ENCODE data around the gene PDIA5. TPM values are rescaled to one million over a fixed set of nuclear protein-coding genes. Genes with fewer than 3 reads are reported as not detected.

PDIA5 gene
- total RNA-seq, 4 donors from 2014 or later = 34.0 to 52.4 (median 44.6) TPM

DNA sequence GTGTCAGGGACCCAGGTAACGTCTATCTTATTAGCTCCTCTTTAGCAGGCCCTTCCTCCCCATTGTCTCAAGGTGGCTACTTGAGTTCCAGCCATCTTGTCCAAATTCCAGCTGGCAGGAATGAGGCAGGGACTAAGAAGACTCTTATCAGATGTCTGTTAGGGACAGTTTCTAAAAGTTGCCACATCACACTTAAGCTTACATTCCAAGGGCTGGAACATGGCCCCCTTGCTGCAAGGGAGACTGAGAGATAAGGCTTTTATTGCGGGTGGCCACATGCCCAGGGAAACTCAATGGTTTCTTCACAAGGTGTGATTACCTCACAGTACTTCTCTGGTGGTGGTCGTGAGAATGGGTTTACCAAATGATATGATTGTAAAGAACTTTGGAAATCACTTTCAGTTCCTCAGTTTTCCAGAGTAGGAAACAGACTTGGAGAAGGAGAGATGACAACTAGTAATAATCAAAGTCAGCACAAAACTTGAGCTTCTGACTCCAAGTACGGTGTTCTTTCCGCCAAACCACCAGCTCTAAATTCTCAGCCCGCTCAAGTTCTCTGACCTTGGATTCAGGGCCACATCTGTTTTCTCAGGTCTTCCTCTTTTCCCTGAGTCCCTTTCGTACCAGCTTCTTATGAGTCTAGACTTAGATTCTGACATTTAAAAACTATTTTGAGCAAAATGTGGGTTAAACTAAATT is 14.2 kb downstream of the PDIA5 start:
- peaks cover 84 to 96% of the 10 kb centered on the region in 2 donors for H3K4me1 ChIP-seq
- peak overlapping the region; percentile 5 to 69 (median 35) for H3K27ac ChIP-seq
- H3K4me3 ChIP-seq (replicated peaks in 1 of 3) = no peak overlapping the region
- DNase-seq = no peak
- intact Hi-C loops (cut with DNase I) = no loop called here
- H3K9me3 ChIP-seq = no peaks in the 10 kb centered on the region
- WGBS, 2 donors = 74 to 75% methylated on average over 7 of the region's 7 CpGs
- H3K27me3 ChIP-seq = no peaks in the 10 kb centered on the region
- TF ChIP-seq, protein P1, sequence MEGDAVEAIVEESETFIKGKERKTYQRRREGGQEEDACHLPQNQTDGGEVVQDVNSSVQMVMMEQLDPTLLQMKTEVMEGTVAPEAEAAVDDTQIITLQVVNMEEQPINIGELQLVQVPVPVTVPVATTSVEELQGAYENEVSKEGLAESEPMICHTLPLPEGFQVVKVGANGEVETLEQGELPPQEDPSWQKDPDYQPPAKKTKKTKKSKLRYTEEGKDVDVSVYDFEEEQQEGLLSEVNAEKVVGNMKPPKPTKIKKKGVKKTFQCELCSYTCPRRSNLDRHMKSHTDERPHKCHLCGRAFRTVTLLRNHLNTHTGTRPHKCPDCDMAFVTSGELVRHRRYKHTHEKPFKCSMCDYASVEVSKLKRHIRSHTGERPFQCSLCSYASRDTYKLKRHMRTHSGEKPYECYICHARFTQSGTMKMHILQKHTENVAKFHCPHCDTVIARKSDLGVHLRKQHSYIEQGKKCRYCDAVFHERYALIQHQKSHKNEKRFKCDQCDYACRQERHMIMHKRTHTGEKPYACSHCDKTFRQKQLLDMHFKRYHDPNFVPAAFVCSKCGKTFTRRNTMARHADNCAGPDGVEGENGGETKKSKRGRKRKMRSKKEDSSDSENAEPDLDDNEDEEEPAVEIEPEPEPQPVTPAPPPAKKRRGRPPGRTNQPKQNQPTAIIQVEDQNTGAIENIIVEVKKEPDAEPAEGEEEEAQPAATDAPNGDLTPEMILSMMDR (IDR thresholded peaks at IDR 0.05) = no peak
- no peak for TF ChIP-seq POLR2A (IDR thresholded peaks at IDR 0.05)
- H3K36me3 ChIP-seq = no peaks in the 10 kb centered on the region

DNA sequence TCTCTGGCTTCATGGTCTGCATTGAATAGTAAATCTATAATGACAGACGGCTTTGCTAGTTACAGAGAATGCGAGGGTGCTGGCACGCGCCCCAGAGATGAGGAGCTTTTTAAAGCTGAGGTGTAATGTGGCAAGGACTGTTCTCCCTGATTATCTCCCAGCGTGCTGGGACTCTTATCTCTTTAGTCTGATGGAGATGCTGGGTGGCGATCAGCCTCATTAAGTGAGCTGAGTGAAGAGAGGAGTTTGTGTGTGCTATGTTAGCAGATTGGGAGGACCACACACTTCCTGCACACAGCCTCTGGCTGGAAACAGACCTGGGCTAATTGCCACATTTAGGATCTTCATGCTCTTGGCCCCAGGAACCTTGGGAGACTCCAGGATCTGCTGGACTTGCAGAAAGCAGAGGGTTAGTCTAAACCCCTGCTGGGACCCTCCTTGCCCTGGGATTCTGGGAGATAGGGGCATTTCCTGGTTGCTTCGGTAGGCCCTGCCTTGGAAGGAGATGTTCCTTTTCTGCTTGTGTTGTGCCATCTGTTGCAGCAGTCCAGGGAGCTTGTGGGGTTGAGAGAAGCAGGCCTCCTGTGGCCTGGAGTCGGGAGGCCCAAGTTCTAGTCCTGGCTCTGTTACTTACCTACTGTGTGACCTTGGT is 15.0 kb downstream of the PDIA5 start:
- Histone ChIP-seq H3K36me3 (no peaks in the 10 kb centered on the region), H3K27ac (peak overlapping the region; percentile 24 to 69 (median 69)), H3K27me3 (no peaks in the 10 kb centered on the region), H3K9me3 (no peaks in the 10 kb centered on the region), H3K4me1 (peaks cover 81 to 95% of the 10 kb centered on the region in 2 donors), H3K4me3 (replicated peaks in 1 of 3) (no peak overlapping the region)
- 69 to 81% methylated on average over 7 of the region's 8 CpGs for WGBS, 2 donors
- no peak for TF ChIP-seq POLR2A (IDR thresholded peaks at IDR 0.05)
- TF ChIP-seq, protein P1 (IDR thresholded peaks at IDR 0.05) = no peak
- intact Hi-C loops (cut with DNase I) = no loop called here
- DNase-seq = no peak

DNA sequence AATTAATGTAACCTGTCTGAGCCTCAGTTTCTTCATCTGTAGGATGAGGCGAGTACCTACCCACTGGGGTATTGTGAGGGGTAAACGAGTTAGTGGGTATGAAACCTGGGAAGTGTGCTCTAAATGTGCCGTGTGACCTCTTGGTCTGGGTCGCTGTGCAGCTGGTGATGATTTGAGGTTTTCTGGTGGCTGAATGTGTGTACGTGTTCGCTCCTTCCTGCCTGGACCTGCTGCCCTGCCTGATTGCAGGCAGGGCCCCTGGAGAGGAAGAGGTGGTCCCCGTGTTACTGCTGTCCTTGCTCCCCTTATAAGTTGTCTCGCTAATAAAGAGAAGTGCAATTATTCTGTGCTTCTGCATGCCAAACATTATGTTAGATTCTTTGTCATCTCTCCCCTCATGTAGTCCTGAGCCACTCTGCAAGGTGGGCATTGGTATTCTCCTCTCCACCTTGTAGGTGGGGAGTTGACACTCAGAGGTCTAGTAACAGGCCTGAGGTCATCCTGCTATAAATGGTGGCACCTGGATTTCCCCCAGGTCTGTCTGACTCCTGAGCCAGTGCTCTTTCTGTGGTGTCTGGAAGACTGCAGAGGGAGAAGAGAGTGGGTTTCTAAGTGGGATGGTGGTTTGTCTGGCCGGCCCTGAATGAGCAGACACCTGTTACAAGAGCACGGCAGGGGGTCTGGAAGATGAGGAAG is 15.7 kb downstream of the PDIA5 start:
- H3K27ac ChIP-seq = peak overlapping the region; percentile 49 to 69 (median 69)

DNA sequence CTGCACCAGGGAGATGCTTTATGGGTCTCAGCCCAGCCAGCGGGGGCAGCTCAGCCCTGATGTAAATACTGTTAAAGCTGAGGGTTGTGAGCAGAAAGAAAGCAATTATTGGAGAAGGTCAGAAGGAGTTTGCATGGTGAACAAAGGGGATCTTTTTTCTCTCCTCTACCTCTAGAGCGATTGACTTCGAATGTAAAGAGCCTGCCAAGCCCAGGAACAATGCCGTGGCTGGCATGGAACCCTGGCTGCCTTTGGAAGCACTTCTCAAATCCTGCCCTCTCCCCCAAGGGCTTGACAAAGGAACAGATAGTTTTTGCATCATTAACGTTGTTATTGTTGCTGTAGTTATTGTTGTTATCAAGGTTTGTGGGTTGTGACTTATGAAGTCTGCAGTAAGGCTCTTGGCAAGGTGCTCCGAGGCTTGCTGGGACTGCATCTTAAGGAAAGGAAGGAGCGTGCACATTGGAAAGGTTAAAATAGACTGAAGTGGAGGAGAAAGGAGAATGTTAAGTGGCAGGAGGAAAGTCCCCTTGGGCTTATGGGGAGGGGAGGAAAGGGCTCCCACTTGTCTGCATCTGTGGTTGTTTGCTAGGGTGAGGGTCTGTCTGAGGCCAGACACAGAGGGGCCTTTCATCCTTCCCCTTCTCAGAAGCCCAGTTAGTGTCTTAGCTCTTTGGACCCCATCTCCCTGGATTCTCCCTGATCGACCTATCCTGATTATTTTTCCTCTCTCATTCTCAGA is 16.7 kb downstream of the PDIA5 start:
- Histone ChIP-seq H3K27me3 (no peaks in the 10 kb centered on the region), H3K4me1 (peaks cover 79 to 96% of the 10 kb centered on the region in 2 donors)
- intact Hi-C loops (cut with DNase I) = no loop called here

More for the DNA sequence above, 15.7 kb downstream of the PDIA5 start:
- Histone ChIP-seq H3K4me3 (replicated peaks in 1 of 3) (no peak overlapping the region), H3K36me3 (no peaks in the 10 kb centered on the region), H3K27me3 (no peaks in the 10 kb centered on the region), H3K4me1 (peaks cover 76 to 95% of the 10 kb centered on the region in 2 donors), H3K9me3 (no peaks in the 10 kb centered on the region)
- TF ChIP-seq POLR2A (IDR thresholded peaks at IDR 0.05) = no peak
- peak in 1 of 2 donors; percentile 29 for DNase-seq
- intact Hi-C loops (cut with DNase I) = no loop called here
- 76 to 82% methylated on average over 10 of the region's 10 CpGs for WGBS, 2 donors

More for the DNA sequence above, 16.7 kb downstream of the PDIA5 start:
- Histone ChIP-seq H3K36me3 (no peaks in the 10 kb centered on the region), H3K9me3 (no peaks in the 10 kb centered on the region), H3K4me3 (replicated peaks in 1 of 3) (no peak overlapping the region), H3K27ac (peak overlapping the region; percentile 49 to 69 (median 69))
- no peak for TF ChIP-seq POLR2A (IDR thresholded peaks at IDR 0.05)
- TF ChIP-seq, protein P1 (IDR thresholded peaks at IDR 0.05) = no peak
- WGBS, 2 donors = 25 to 30% methylated on average over 8 of the region's 8 CpGs
- DNase-seq = peak; percentile 52 to 59
